Fibroblast of lung (primary cell): Measurements from ENCODE around the gene DHCR24.

Experiments used
- CTCF ChIP-seq, 2 donors: IDR thresholded peaks in 1 of 2; conservative IDR thresholded peaks in 1 of 2; 1 replicate in 1 of 2; 2 replicates in 1 of 2; pipeline ENCODE4 v1.5.1; 2011 to 2012; ENCODE audit warnings: low read length in 2 of 2, control low read depth in 1 of 2, inconsistent platforms in 1 of 2, low read depth in 1 of 2, mild to moderate bottlenecking in 1 of 2
- EZH2 ChIP-seq: IDR thresholded peaks from 2 replicates; pipeline ENCODE4 v1.5.1; 2012; ENCODE audit warnings: low read length, control low read depth, mild to moderate bottlenecking; ENCODE audit errors: missing control alignments

DNA sequence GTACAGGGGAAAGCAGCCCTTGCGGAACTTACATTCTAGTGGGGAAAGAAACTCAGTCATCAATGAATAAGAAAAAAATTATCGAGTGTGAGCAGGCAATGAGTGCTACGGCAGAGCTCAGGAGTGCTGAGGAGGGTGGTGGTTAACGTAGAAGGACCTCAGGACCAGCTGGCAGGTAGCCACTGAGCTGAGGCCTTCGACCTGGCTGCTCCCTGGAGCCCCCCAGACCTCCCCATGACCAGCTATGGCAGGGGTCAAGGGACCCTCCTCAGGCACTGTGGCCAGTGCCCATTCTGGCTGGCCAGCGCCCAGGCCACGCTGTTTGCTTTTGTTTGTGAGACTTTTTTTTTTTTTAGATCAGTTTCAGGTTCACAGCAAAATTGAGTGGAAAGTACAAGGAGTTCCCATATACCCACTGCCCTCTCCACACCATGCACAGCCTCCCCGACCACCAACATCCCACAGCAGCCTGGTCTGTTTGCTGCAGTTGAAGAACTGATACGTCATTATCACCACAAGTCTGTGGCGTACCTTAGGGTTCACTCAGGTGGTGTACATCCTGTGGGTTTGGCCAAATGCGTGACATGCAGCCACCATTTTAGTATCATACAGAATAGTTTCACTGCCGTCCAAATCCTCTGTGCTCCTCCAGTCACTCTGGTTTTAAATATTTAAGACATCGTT is 74.1 kb downstream of the DHCR24 start:
- TF ChIP-seq CTCF (conservative IDR thresholded peaks at IDR 0.05 in 1 of 2, IDR thresholded peaks at IDR 0.05 in 1 of 2; ENCODE audit: low read depth in 1 of 2, low read length in 2 of 2) (no peak), EZH2 (no peak)
